ENCODE results near the gene IL23R. TPM values are rescaled to one million over a fixed set of nuclear protein-coding genes. Genes with fewer than 3 reads are reported as not detected.

IL23R gene
- total RNA-seq, 3 donors from 2014 or later: not detected

- no peak overlapping the region for H3K4me3 ChIP-seq
- intact Hi-C loops (cut with DNase I; ENCODE audit: low total_unique reads): no loop called here
- no peaks in the 10 kb centered on the region for H3K36me3 ChIP-seq
- no peaks in the 10 kb centered on the region for H3K4me1 ChIP-seq
- H3K27ac ChIP-seq: no peak overlapping the region
- no peak for DNase-seq (ENCODE audit: low spot score in 2 of 2)
- H3K9me3 ChIP-seq: no peaks in the 10 kb centered on the region
- no peaks in the 10 kb centered on the region for H3K27me3 ChIP-seq
- TF ChIP-seq, protein P1, sequence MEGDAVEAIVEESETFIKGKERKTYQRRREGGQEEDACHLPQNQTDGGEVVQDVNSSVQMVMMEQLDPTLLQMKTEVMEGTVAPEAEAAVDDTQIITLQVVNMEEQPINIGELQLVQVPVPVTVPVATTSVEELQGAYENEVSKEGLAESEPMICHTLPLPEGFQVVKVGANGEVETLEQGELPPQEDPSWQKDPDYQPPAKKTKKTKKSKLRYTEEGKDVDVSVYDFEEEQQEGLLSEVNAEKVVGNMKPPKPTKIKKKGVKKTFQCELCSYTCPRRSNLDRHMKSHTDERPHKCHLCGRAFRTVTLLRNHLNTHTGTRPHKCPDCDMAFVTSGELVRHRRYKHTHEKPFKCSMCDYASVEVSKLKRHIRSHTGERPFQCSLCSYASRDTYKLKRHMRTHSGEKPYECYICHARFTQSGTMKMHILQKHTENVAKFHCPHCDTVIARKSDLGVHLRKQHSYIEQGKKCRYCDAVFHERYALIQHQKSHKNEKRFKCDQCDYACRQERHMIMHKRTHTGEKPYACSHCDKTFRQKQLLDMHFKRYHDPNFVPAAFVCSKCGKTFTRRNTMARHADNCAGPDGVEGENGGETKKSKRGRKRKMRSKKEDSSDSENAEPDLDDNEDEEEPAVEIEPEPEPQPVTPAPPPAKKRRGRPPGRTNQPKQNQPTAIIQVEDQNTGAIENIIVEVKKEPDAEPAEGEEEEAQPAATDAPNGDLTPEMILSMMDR (IDR thresholded peaks at IDR 0.05): no peak
- no peak for TF ChIP-seq POLR2A (IDR thresholded peaks at IDR 0.05)
- TF ChIP-seq POLR2AphosphoS5 (IDR thresholded peaks at IDR 0.05): no peak
These were observed 21.9 kb downstream of the IL23R start for GRCh38 chr1:67188137-67188536.

DNA sequence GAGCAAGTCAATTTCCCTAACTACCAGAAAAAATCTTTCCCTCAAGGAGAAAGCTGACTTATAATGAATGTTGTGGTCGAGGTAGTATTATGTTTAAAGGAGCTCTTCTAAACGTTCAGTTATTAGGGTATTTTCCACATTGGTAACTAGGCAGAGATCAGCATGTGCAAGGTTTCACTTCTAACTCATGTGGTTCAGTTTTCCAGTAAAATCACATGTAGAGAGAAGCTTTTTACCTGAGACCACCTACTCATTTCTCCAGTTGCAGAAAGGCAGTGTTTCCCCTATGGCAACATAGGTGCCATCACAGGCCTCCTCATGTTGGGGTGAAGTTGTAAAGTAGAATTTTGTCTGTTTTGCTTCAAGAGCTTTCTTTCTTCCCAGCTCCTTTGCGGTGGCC is 23.7 kb downstream of the IL23R start:
- DNase-seq (ENCODE audit: low spot score in 2 of 2): no peak
- no peak overlapping the region for H3K27ac ChIP-seq
- no peak overlapping the region for H3K4me3 ChIP-seq
- intact Hi-C loops (cut with DNase I; ENCODE audit: low total_unique reads): no loop called here
- H3K36me3 ChIP-seq: no peaks in the 10 kb centered on the region
- no peak for TF ChIP-seq POLR2A (IDR thresholded peaks at IDR 0.05)
- TF ChIP-seq, protein P1 (IDR thresholded peaks at IDR 0.05): no peak
- no peak for TF ChIP-seq POLR2AphosphoS5 (IDR thresholded peaks at IDR 0.05)
- no peaks in the 10 kb centered on the region for H3K4me1 ChIP-seq
- no peaks in the 10 kb centered on the region for H3K9me3 ChIP-seq
- no peaks in the 10 kb centered on the region for H3K27me3 ChIP-seq

GRCh38 chr1:67190410-67190809 is 24.2 kb downstream of the IL23R start:
- no peaks in the 10 kb centered on the region for H3K36me3 ChIP-seq
- H3K9me3 ChIP-seq: no peaks in the 10 kb centered on the region
- no peak overlapping the region for H3K27ac ChIP-seq
- no peak overlapping the region for H3K4me3 ChIP-seq
- H3K4me1 ChIP-seq: no peaks in the 10 kb centered on the region
- no peaks in the 10 kb centered on the region for H3K27me3 ChIP-seq
- no peak for TF ChIP-seq POLR2AphosphoS5 (IDR thresholded peaks at IDR 0.05)
- TF ChIP-seq POLR2A (IDR thresholded peaks at IDR 0.05): no peak
- TF ChIP-seq, protein P1 (IDR thresholded peaks at IDR 0.05): no peak
- DNase-seq (ENCODE audit: low spot score in 2 of 2): no peak
- intact Hi-C loops (cut with DNase I; ENCODE audit: low total_unique reads): no loop called here

- TF ChIP-seq, protein P1 (IDR thresholded peaks at IDR 0.05): no peak
- TF ChIP-seq POLR2AphosphoS5 (IDR thresholded peaks at IDR 0.05): no peak
- no peak for TF ChIP-seq POLR2A (IDR thresholded peaks at IDR 0.05)
- intact Hi-C loops (cut with DNase I; ENCODE audit: low total_unique reads): no loop called here
- Histone ChIP-seq H3K4me3 (no peak overlapping the region), H3K4me1 (no peaks in the 10 kb centered on the region), H3K36me3 (no peaks in the 10 kb centered on the region), H3K27me3 (no peaks in the 10 kb centered on the region), H3K27ac (no peak overlapping the region), H3K9me3 (no peaks in the 10 kb centered on the region)
- DNase-seq (ENCODE audit: low spot score in 2 of 2): no peak
These were observed 24.7 kb downstream of the IL23R start for GRCh38 chr1:67190942-67191341.

DNA sequence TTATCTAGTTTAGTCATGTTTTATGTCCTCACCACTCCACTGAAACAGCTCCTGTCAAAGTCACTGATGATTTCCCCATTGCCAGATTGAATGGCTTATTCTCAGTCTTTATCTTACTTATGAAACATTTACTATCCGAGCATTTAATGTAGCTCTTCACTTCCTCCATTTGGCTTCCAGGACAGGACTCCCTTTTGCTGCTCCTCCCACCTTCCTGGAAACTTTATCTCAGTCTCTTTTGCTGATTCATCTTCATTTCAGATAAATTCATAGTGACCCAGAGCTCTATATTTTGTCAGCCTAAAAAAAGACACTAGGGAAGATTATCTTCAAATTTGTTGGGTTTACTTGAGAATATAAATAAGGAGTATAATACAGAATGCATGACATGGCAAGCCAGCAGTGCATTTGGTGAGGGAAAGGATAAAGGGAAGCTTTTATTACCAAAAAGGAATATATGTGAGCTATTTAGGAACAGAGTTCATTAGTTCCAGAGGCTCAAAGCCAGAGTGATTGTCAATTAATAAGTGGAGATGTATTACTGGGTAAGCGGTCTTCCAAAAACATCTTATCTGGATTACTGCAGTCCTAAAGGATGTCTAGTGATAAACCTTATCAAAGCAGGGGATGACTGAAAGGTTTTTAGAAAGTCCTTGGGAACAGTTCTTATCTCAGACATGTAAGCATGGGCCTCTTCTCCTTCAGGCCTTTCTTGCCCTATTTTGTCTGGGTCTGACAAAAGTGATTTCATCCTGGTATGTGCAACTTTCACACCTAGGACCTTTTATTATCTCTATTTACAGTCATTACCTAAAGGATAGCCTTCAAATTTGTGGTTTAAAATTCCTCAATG is 25.6 kb downstream of the IL23R start:
- Histone ChIP-seq H3K27me3 (no peaks in the 10 kb centered on the region), H3K4me3 (no peak overlapping the region), H3K36me3 (no peaks in the 10 kb centered on the region), H3K4me1 (no peaks in the 10 kb centered on the region), H3K9me3 (no peaks in the 10 kb centered on the region), H3K27ac (no peak overlapping the region)
- no peak for DNase-seq (ENCODE audit: low spot score in 2 of 2)
- TF ChIP-seq POLR2A (IDR thresholded peaks at IDR 0.05): no peak
- TF ChIP-seq, protein P1 (IDR thresholded peaks at IDR 0.05): no peak
- TF ChIP-seq POLR2AphosphoS5 (IDR thresholded peaks at IDR 0.05): no peak
- intact Hi-C loops (cut with DNase I; ENCODE audit: low total_unique reads): no loop called here

All from breast epithelium (tissue), 4 donors.